Body of pancreas (tissue), 4 donors: Measurements from ENCODE around the gene FOXO1. TPM values are rescaled to one million over a fixed set of nuclear protein-coding genes. Genes with fewer than 3 reads are reported as not detected.
A peak's percentile ranks its signal among the peaks of the same experiment; 100 is the strongest.

Experiments
- ATAC-seq: fragments of 150-250 bp; one replicate; pipeline ENCODE4 v1.9.1; 2016
- DNase-seq, 4 donors: peaks; one replicate each; pipeline ENCODE4 v3.0.0-alpha.2; 2019
- H3K27ac ChIP-seq, 4 donors: fragments of 200-600 bp; sonication (generic); 1 replicate in 3 of 4; 2 replicates in 1 of 4; pipeline versions ENCODE4 v1.5.1 to v1.6.1; 2016 to 2019; ENCODE audit warnings: mild to moderate bottlenecking in 1 of 4, mixed read lengths in 1 of 4, moderate library complexity in 1 of 4
- H3K27me3 ChIP-seq, 2 donors: fragments of 200-600 bp; sonication (generic); one replicate each; pipeline ENCODE4 v1.6.0; 2016; ENCODE audit warnings: mild to moderate bottlenecking in 1 of 2
- H3K36me3 ChIP-seq, 2 donors: fragments of 200-600 bp; sonication (generic); replicated peaks in 1 of 2; 2 replicates each; pipeline ENCODE4 v1.5.1; 2016; ENCODE audit warnings: low read depth in 2 of 2; ENCODE audit not compliant: insufficient read depth in 1 of 2
- H3K4me1 ChIP-seq: fragments of 200-600 bp; sonication (generic); one replicate; pipeline ENCODE4 v1.6.0; 2016
- H3K4me3 ChIP-seq, 2 donors: fragments of 200-600 bp; sonication (generic); 1 replicate in 1 of 2; 2 replicates in 1 of 2; pipeline ENCODE4 v1.5.1; 2016 to 2019
- H3K9me3 ChIP-seq, 3 donors: fragments of 200-600 bp; sonication (generic); 1 replicate in 2 of 3; 2 replicates in 1 of 3; pipeline ENCODE4 v1.5.1; 2016
- POLR2A ChIP-seq, 3 donors: fragments of 450-650 bp; IDR thresholded peaks; one replicate each; pipeline ENCODE4 v1.6.1; 2016; ENCODE audit warnings: antibody characterized with exemption in 3 of 3, mild to moderate bottlenecking in 2 of 3
- WGBS, 2 donors: methylation state at CpG; one replicate each; pipeline ENCODE4 v1.1.5; 2017; 5-methylcytosine and 5-hydroxymethylcytosine counted together
- intact Hi-C: fragments of 100-400 bp; cut with DNase I; formaldehyde crosslinking; loops from one replicate; pipeline ENCODE4 v1.15.1; 2023
- total RNA-seq, 2 donors: library from RNA; depleted of rRNA; stranded (reverse); fragments of >200 nt; gene quantifications; one replicate each; pipeline ENCODE4 v1.1.0, GENCODE V29; 2016
- TF ChIP-seq, protein P1 (sequence below), 7 experiments: fragments of 450-650 bp in 4 of 7; fragments of 200-600 bp in 3 of 7; sonication (generic) in 3 of 7; IDR thresholded peaks; one replicate each; pipeline ENCODE4 v1.5.1; 2016 to 2019; ENCODE audit warnings: antibody characterized with exemption in 7 of 7

The FOXO1 gene
- total RNA-seq, 2 donors from 2014 or later, result 24.1 to 51.1 TPM

DNA sequence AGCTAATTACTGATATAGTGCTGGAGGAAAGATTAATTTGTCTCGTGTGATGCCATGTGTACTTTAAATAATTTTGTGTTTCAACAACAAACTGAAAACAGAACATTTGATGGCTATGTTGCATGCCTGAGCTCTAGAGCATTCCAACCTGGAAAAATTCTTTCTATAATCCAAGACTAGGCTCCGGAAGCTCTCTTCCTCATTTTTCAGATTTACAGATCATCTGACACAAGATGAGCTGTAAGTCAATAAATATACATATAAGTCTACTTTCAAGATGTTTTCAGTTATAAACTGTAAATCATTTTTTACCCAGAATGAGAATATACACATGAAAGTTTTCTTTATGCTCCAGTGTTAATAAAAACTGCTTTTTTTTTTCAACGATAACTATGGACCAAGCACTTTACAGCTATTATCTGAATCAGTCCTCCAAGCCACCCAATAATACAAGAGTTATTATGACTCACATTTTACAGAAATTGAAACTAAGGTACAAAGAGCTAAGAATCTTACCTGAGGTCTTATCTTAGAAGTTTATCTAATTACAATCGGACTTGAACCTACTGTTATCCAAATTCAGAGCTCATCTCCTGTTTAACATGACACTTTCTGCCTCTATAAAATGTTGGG is 6.4 kb upstream of the FOXO1 start:
- DNase-seq (no peak), ATAC-seq (no peak)
- Histone ChIP-seq H3K36me3 (no peaks in the 10 kb centered on the region), H3K4me3 (no peak overlapping the region), H3K4me1 (peaks cover 19% of the 10 kb centered on the region), H3K9me3 (no peaks in the 10 kb centered on the region), H3K27me3 (no peaks in the 10 kb centered on the region), H3K27ac (no peak overlapping the region)
- intact Hi-C loops, result no loop called here
- TF ChIP-seq POLR2A (IDR thresholded peaks at IDR 0.05), result no peak
- TF ChIP-seq, protein P1, sequence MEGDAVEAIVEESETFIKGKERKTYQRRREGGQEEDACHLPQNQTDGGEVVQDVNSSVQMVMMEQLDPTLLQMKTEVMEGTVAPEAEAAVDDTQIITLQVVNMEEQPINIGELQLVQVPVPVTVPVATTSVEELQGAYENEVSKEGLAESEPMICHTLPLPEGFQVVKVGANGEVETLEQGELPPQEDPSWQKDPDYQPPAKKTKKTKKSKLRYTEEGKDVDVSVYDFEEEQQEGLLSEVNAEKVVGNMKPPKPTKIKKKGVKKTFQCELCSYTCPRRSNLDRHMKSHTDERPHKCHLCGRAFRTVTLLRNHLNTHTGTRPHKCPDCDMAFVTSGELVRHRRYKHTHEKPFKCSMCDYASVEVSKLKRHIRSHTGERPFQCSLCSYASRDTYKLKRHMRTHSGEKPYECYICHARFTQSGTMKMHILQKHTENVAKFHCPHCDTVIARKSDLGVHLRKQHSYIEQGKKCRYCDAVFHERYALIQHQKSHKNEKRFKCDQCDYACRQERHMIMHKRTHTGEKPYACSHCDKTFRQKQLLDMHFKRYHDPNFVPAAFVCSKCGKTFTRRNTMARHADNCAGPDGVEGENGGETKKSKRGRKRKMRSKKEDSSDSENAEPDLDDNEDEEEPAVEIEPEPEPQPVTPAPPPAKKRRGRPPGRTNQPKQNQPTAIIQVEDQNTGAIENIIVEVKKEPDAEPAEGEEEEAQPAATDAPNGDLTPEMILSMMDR (IDR thresholded peaks at IDR 0.05), result no peak
- WGBS, 2 donors, result 55 to 62% methylated on average over 4 of the region's 4 CpGs

DNA sequence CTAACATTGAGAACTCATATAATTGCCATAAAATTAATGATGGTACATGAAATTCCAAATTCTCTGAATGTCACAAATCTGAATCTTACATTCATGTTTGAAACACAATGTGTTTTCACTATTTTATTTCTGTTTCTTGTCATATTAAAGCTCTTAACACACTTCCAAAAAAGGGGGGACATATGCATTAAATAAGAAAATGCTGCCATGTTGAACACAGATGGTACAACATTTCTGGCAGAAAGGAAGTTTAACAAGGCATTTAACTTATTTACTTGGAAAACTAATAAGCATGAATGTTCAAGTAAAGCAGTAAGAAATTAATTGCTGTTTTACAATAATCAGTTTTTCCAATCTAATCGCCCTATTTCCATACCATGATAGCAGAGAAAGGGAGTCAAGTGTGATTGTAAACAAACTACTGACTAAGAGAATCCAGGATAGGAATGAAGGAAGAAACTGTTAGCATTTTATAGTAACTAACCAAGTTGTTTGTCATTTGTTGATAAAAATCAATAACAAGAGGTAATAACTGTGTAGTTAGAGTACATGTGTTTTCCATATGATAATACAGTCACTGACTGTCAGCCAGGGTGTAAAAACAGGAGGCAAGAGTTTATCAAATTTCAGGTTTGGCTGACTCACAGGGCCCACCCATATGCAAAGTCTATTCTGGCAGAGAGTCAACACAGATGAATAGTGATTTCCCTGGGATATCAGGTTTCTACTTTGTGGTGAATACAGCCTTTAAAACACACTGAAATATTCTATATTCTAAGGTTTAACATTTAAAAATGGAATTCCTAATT is 5.7 kb upstream of the FOXO1 start:
- H3K4me3 ChIP-seq, result no peak overlapping the region
- H3K9me3 ChIP-seq, result no peaks in the 10 kb centered on the region
- DNase-seq, result peak in 3 of 4 donors; percentile 17 to 28 (median 18)
- H3K27me3 ChIP-seq, result no peaks in the 10 kb centered on the region
- intact Hi-C loops, result no loop called here
- H3K27ac ChIP-seq, result no peak overlapping the region
- ATAC-seq, result peak; percentile 60
- no peaks in the 10 kb centered on the region for H3K36me3 ChIP-seq
- WGBS, 2 donors, result 29 to 48% methylated on average over 1 of the region's 1 CpG
- peaks cover 22% of the 10 kb centered on the region for H3K4me1 ChIP-seq
- no peak for TF ChIP-seq POLR2A (IDR thresholded peaks at IDR 0.05)
- TF ChIP-seq, protein P1 (IDR thresholded peaks at IDR 0.05), result no peak

DNA sequence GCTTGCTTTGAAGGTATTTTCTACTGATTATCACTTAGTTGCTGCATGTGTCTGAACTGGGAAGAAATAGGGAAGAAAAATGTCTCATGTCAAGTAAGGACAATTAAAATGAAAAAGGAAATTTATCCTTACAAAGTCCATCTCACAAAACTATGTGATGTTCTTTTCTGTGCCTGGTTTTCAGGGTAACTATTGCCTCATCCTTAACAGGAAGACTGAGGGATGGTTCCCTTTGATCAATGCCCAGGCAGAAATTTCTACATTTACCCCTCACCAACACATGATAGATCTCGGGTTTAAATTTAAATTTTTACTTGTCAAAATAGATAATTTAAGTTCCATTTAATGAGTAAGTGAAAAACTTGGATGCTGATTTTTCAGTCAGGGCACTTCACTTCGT is 3.9 kb upstream of the FOXO1 start:
- WGBS, 2 donors, result 78 to 81% methylated on average over 2 of the region's 2 CpGs
- H3K27me3 ChIP-seq, result no peaks in the 10 kb centered on the region
- H3K9me3 ChIP-seq, result no peaks in the 10 kb centered on the region
- no peaks in the 10 kb centered on the region for H3K36me3 ChIP-seq
- no peak overlapping the region for H3K27ac ChIP-seq
- intact Hi-C loops, result no loop called here
- peaks cover 18% of the 10 kb centered on the region for H3K4me1 ChIP-seq
- no peak overlapping the region for H3K4me3 ChIP-seq
- ATAC-seq, result no peak
- no peak for DNase-seq
- no peak for TF ChIP-seq POLR2A (IDR thresholded peaks at IDR 0.05)
- TF ChIP-seq, protein P1 (IDR thresholded peaks at IDR 0.05), result no peak

DNA sequence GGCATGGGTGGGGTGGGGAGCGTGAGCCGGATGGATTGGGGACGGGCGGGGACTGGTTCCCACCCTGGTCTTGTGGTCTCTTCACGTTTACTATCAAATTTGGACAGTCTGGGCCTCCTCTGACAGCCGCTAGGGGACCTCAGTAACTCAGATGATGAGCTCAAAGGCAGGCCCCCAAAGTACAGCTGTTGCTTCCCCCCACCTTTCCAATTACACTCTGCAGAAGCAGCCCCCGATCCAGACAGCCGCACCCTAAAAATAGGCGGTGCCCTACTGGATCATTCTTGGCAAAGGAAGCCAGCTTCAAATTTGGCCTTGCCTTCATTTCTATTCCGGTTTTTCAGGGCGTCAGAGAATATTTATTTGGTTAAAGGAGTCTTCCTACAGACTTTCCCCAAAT is 1.9 kb upstream of the FOXO1 start:
- Histone ChIP-seq H3K27ac (no peak overlapping the region), H3K36me3 (no peaks in the 10 kb centered on the region), H3K27me3 (no peaks in the 10 kb centered on the region), H3K4me3 (no peak overlapping the region), H3K9me3 (no peaks in the 10 kb centered on the region), H3K4me1 (peaks cover 18% of the 10 kb centered on the region)
- ATAC-seq (no peak), DNase-seq (peak in 1 of 4 donors; percentile 20)
- intact Hi-C loops, result no loop called here
- TF ChIP-seq, protein P1 (IDR thresholded peaks at IDR 0.05), result peak in 3 of 7 experiments; percentile 4 to 11 (median 9)
- no peak for TF ChIP-seq POLR2A (IDR thresholded peaks at IDR 0.05)
- 73 to 77% methylated on average over 11 of the region's 11 CpGs for WGBS, 2 donors
